Dermis blood vessel endothelial cell (primary cell): Measurements from ENCODE around the gene LAT. TPM values are rescaled to one million over a fixed set of nuclear protein-coding genes. Genes with fewer than 3 reads are reported as not detected.
"Not testable (repeated sequence)": the region's sequence is repeated elsewhere in the genome, so short reads cannot be mapped to it uniquely, and the experiment has no call there.

ENCODE experiments used
- DNase-seq: peaks from one replicate; pipeline ENCODE4 v3.0.0; 2010
- total RNA-seq: library from RNA; depleted of rRNA; stranded (reverse); fragments of >200 nt; gene quantifications from 2 replicates; pipeline ENCODE4 v1.2.3, GENCODE V29; 2014

LAT gene
- total RNA-seq: 0.68 and 1.2 TPM in 2 replicates

DNA sequence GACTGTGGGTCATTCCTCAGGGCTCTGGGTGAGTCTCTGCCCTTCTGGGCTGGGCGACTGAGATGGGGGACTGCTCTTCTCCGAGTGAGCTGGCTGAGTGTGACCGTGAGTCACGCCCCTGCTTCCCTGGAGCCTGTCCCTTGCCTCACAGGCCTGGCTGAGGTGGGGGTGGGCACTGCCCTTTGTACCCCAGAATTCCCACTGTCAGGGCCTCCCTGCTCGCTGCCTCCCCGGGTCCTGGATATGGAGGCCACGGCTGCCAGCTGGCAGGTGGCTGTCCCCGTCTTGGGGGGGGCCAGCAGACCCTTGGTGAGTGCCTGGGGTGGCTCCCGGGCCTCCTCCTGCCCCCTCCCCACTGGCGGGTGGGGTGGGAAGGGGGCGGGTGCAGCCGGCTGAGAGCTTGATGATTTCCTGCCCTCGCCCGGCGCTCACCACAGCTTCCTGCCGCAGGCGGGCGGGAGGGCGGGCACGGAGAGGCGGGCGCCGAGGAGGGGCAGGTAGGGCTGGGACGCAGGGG lies at the start of gene LAT:
Gene LAT, plus strand, starts transcription at position 434 of the 517 bp plus-strand sequence. CDS start 366 bp downstream, outside the sequence.
- peak; percentile 50 for DNase-seq

- no peak for DNase-seq
These were observed 49.5 kb upstream of the LAT start for GRCh38 chr16:28935346-28935745.

DNA sequence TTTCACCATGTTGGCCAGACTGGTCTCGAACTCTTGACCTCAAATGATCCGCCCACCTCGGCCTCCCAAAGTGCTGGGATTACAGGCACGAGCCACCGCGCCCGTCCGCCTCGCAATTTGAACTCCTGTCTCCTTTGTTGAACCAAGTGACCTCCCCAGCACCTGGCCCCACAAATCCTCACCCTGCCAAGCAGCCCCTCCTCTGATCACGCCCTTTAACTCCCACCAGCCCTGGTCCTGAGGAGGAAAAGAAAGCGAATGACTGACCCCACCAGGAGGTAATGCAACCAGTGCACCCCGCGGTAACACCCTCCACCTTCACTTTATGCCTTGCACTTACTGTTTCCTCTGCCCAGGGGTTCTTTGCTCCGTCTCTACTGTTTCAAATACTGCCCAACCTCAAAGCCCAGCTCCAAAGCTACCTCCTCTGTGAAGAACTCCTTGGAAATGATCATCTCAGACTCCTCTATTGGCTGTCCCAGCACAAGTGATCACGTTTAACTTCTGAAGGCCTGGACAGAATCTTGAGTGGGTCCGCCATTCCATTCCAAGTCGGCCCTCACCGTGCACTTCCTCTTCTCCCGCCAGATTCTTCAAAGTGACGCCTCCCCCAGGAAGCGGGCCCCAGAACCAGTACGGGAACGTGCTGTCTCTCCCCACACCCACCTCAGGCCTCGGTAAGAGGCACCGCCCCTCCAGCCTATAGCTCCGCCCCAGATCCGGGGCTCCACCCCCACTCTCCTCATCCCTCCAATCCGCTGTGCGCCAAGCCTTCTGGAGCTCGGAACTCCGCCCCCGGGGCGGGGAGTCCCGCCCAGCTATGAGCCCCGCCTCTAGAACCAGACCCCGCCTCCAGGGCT lies 48.7 kb upstream of the LAT start:
- DNase-seq: peak; percentile 84

DNA sequence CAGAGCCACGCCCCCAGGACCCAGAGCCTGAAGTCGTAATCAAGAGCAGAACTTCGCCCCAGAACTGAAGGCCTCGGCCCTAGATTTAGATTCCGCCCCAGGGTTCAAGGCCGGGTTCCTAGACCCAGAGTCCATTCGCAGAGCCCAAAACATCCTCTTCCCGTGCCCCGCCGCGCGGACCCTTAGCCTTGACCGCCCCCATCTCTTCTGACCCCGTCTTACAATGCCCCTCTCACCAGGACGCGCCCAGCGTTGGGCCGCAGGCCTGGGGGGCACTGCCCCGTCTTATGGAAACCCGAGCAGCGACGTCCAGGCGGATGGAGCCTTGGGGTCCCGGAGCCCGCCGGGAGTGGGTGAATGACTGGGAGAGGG lies 48.1 kb upstream of the LAT start:
- no peak for DNase-seq

- no peak for DNase-seq
These were observed 47.5 kb upstream of the LAT start for GRCh38 chr16:28937222-28937876.

DNA sequence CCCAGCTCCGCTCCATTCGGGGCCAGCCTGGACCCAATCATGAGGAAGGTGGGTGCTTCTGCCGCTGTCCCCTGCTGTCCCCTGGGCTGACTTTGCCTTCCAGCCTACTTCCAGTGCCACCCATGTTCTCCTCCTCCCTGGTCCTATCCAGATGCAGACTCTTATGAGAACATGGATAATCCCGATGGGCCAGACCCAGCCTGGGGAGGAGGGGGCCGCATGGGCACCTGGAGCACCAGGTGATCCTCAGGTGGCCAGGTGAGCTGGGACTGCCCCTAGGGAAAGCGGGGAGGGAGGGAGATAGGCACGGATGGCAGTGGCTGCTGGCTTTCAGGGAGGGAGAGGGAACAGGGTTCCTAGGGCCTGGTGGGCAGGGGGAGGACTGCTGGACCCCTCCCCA lies 46.1 kb upstream of the LAT start:
- DNase-seq: no peak

- not testable (repeated sequence) for DNase-seq
These were observed 45.0 kb upstream of the LAT start for GRCh38 chr16:28939825-28940224.

DNA sequence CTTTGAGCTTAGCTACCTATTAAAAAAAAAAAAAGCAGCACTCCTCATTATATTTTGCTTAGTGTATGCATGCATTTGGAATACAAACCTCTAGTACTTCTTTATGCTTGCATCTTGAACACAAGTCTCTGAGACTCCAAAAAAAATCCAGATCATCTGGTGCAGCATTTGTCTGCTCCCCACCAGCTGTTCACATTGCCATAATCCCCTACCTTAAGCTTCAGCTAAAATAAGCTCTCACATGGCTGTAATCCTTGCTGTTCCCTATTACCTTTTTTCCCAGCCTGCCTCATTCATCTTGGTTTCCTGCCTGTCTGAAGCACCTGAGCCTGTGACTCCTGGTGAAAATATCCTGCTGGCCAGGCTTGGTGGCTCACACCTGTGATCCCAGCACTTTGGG lies 41.6 kb upstream of the LAT start:
- no peak for DNase-seq

DNA sequence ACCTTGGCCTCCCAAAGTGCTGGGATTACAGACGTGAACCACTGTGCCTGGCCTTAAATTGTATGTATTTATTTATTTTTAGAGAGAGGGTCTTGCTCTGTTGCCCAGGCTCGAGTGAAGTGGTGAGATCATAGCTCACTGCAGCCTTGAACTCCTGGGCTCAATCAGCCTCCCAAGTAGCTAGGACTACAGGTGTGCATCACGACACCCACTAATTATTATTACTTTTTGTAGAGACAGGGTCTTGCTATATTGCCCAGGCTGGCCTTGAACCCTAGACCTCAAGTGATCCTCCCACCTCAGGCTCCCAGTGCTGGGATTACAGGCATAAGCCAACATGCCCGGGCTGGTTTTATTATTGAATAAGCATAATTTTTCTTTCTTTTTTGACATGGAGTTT lies 38.2 kb upstream of the LAT start:
- DNase-seq: no peak

GRCh38 chr16:28950648-28951409 lies 34.0 kb upstream of the LAT start, which contains the start of gene NFATC2IP:
Gene NFATC2IP, plus strand, starts transcription at chr16:28950937. Its CDS starts 75 bp downstream, at chr16:28951012.
- DNase-seq: peak; percentile 100

GRCh38 chr16:28951410-28951943 lies 33.4 kb upstream of the LAT start:
- peak; percentile 28 for DNase-seq

DNA sequence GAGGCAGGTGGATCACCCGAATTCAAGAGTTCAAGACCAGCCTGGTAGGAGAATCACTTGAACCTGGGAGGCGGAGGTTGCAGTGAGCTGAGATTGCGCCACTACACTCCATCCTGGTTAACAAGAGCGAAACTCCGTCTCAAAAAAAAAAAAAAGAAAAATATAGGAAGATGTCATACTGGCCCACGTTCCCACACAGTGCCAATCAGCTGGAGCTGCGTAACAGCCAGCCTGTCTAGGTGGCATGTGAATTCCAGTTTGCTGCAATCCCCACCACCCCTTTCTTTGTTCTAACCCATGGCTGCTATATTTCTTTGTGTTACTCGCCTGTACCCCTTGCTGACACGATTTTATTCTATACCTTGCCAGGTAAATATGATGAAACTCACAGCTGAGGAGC lies 26.6 kb upstream of the LAT start:
- DNase-seq: no peak

GRCh38 chr16:28958836-28959235 lies 26.0 kb upstream of the LAT start:
- DNase-seq: no peak

DNA sequence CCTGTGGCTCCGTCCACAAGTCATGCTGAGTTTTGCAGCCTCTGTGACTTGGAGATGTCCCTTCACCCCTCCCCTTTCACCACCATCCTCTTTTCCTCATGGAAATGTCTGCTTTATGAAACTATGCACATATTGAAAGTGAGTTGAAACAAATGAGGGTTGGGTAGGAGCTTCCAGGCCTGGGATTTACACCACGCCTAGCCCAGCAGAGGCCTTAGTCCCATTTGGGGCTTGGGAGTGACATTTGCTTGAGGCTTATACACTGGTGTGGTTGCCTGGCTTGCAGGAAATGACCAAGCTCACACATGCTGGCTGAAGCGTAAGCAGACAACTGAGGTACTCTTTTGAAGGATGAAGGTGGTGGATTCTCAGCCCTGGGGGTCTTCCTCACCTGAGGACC lies 20.8 kb upstream of the LAT start:
- DNase-seq: no peak

DNA sequence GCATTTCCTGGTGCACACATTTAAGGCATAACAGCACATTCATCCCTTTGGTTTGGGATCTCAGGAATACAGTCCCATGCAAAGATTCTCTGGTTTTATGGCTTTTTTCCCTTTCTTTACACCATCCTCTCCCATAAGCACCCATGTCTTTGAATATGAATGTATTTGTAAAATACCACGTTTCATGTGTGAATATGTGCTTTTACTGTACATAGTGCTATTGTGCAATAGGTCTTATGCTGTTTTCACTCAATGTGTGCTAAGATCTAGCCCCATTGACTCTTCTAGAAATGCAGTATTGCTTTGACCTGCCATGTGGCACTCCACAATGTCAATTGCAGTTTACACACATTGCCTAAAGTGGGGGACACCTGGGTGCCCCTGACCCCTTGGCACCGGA lies 20.4 kb upstream of the LAT start:
- no peak for DNase-seq

DNA sequence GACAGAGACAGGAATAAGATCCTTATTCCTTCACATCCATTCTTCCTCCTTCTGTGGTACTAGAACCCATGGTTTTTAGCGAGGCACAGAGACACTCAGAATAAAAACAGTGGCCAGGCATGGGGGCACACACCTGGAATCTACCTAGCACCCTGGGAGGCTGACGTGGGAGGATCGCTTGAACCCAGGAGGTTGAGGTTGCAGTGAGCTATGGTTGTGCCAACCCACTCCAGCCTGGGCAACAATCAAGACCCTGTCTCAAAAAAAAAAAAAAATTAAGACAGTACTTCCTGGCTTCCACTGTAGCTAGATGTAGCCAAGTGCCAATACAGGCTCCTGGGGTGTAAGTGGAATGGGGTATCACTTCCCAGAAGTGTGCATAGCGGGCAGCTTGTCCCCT lies 17.7 kb upstream of the LAT start:
- no peak for DNase-seq

DNA sequence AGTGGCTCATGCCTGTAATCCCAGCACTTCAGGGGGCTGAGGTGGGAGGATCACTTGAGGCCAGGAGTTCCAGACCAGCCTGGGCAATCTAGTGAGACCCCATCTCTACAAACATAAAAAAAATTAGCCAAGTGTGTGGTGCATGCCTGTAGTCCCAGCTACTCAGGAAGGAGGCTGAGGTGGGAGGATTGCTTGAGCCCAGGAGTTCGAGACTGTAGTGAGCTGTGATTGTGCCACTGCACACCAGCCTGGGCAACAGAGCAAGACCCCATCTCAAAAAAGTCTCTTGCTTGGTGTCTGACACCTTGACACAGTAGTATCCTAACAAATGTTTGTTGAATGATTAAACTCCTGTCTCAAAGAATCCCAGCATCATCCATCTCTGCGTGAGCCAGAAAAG lies 15.2 kb upstream of the LAT start:
- not testable (repeated sequence) for DNase-seq

GRCh38 chr16:28974007-28974436 lies 10.8 kb upstream of the LAT start:
- DNase-seq: peak; percentile 84

DNA sequence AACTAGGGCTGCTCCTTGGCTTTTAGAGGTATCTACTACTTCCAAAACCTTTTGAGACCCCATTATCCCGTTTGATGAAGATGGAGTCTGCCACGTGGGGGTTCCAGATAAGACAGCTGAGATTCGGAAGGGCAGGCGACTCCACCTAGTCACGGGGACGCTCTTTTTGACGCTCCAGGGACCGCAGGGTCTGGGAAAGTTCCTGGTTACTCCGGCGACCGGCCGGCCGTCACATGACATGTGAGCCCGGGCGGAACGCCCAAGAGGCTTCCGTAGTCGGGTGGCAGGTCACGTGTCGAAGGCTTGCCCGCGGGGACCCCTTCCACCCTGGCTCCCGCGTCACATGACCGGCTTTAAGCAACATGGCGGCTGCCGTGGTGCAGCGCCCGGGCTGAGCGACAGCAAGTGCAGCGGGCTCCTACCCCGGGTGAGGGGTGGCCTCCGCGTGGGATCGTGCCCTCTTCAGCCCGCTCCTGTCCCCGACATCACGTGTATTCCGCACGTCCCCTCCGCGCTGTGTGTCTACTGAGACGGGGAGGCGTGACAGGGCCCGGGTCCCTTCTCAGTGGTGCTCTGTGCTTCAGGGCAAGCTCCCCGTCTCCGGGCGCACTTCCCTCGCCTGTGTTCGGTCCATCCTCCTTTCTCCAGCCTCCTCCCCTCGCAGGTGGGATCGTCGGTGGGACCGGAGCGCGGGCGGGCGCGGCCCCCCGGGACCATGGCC lies 10.3 kb upstream of the LAT start, which contains the start of gene SPNS1:
Gene SPNS1, plus strand, starts transcription at position 342 of the 721 bp plus-strand sequence. Its CDS starts 374 bp downstream, at position 716.
- DNase-seq: peak; percentile 98

GRCh38 chr16:28975158-28975599 lies 9.7 kb upstream of the LAT start:
- DNase-seq: peak; percentile 17
